ENCODE measurements around the gene HIC2.
"Not testable (repeated sequence)": the region's sequence is repeated elsewhere in the genome, so short reads cannot be mapped to it uniquely, and the experiment has no call there.

- not testable (repeated sequence) for TF ChIP-seq MCM2 (IDR thresholded peaks at IDR 0.05; ENCODE audit: low read depth); CEBPB (tag; IDR thresholded peaks at IDR 0.05); ZNF431 (CRISPR knock-in tag; IDR thresholded peaks at IDR 0.05); ZFX (CRISPR knock-in tag; IDR thresholded peaks at IDR 0.05); YY1 (IDR thresholded peaks at IDR 0.05; ENCODE audit: borderline replicate concordance in 1 of 3, control insufficient read depth in 1 of 3, extremely low read depth in 1 of 3, insufficient read depth in 3 of 3, insufficient read length in 1 of 3, insufficient replicate concordance in 2 of 3, low read depth in 1 of 3, low read length in 2 of 3)
Observed at GRCh38 chr22:21489149-21489680, 72.0 kb downstream of the HIC2 start.

Data from K562 (cell line).